GM18511 (cell line): ENCODE results near the gene FFAR1.
A peak's percentile ranks its signal among the peaks of the same experiment; 100 is the strongest.

Experiments used
- ATAC-seq: cut with Tn5 transposase; IDR thresholded peaks from one replicate; pipeline ENCODE4 v1.9.1; 2021; ENCODE audit warnings: mild to moderate bottlenecking, moderate library complexity; ENCODE audit not compliant: unreplicated experiment

FFAR1 gene

GRCh38 chr19:35314858-35315470 is 32.7 kb upstream of the FFAR1 start:
- ATAC-seq = no peak

- ATAC-seq = no peak
Measured at GRCh38 chr19:35315883-35316282, 31.8 kb upstream of the FFAR1 start.

- no peak for ATAC-seq
Measured at GRCh38 chr19:35316560-35316959, 31.1 kb upstream of the FFAR1 start.

- ATAC-seq = no peak
Measured at GRCh38 chr19:35317464-35318043, 30.1 kb upstream of the FFAR1 start.

- no peak for ATAC-seq
Measured at GRCh38 chr19:35318679-35319448, 28.8 kb upstream of the FFAR1 start.

- ATAC-seq = no peak
Measured at GRCh38 chr19:35320065-35320713, 27.5 kb upstream of the FFAR1 start.

- ATAC-seq = no peak
Measured at GRCh38 chr19:35321291-35321690, 26.4 kb upstream of the FFAR1 start.

- ATAC-seq = no peak
Measured at GRCh38 chr19:35322014-35322413, 25.7 kb upstream of the FFAR1 start.

- ATAC-seq = no peak
Measured at GRCh38 chr19:35327642-35328041, 20.1 kb upstream of the FFAR1 start.

- ATAC-seq = no peak
Measured at GRCh38 chr19:35328851-35329285, 18.8 kb upstream of the FFAR1 start, which contains the start of gene CD22. Gene CD22, plus strand, starts transcription at chr19:35329187. Its CDS starts 2,854 bp downstream, at chr19:35332041.

GRCh38 chr19:35329323-35329722 is 18.4 kb upstream of the FFAR1 start:
- no peak for ATAC-seq

- ATAC-seq = peak; percentile 57
Measured at GRCh38 chr19:35330475-35330874, 17.2 kb upstream of the FFAR1 start.

- ATAC-seq = no peak
Measured at GRCh38 chr19:35331551-35332214, 16.0 kb upstream of the FFAR1 start.

- ATAC-seq = no peak
Measured at GRCh38 chr19:35332817-35333216, 14.9 kb upstream of the FFAR1 start.

- ATAC-seq = no peak
Measured at GRCh38 chr19:35334144-35334753, 13.5 kb upstream of the FFAR1 start.

GRCh38 chr19:35336166-35336955 is 11.3 kb upstream of the FFAR1 start:
- no peak for ATAC-seq

- ATAC-seq = no peak
Measured at GRCh38 chr19:35337097-35337983, 10.4 kb upstream of the FFAR1 start.

- no peak for ATAC-seq
Measured at GRCh38 chr19:35337984-35338296, 9.8 kb upstream of the FFAR1 start.

- no peak for ATAC-seq
Measured at GRCh38 chr19:35340431-35340830, 7.3 kb upstream of the FFAR1 start.
